GM12892 (cell line): ENCODE results near the gene DUSP28.

ENCODE experiments used
- DNase-seq: peaks from one replicate; pipeline ENCODE4 v3.0.0; 2011; ENCODE audit not compliant: insufficient read length
- FAIRE-seq: peaks from 2 replicates; lab custom pipeline; 2011; peaks lifted over from hg19 to GRCh38; lab: Jason Lieb, UNC
- POLR2A ChIP-seq: IDR thresholded peaks from 2 replicates; pipeline ENCODE4 v1.6.1; 2011; ENCODE audit warnings: low read depth, low read length, control low read depth
- POLR2AphosphoS5 ChIP-seq: IDR thresholded peaks from 2 replicates; pipeline ENCODE4 v1.6.1; 2011; ENCODE audit warnings: low read depth, low read length, control low read depth
- TAF1 ChIP-seq: IDR thresholded peaks from 2 replicates; pipeline ENCODE4 v1.6.1; 2011; ENCODE audit warnings: low read depth, mild to moderate bottlenecking, control low read depth, low read length, borderline replicate concordance

DUSP28 gene

DNA sequence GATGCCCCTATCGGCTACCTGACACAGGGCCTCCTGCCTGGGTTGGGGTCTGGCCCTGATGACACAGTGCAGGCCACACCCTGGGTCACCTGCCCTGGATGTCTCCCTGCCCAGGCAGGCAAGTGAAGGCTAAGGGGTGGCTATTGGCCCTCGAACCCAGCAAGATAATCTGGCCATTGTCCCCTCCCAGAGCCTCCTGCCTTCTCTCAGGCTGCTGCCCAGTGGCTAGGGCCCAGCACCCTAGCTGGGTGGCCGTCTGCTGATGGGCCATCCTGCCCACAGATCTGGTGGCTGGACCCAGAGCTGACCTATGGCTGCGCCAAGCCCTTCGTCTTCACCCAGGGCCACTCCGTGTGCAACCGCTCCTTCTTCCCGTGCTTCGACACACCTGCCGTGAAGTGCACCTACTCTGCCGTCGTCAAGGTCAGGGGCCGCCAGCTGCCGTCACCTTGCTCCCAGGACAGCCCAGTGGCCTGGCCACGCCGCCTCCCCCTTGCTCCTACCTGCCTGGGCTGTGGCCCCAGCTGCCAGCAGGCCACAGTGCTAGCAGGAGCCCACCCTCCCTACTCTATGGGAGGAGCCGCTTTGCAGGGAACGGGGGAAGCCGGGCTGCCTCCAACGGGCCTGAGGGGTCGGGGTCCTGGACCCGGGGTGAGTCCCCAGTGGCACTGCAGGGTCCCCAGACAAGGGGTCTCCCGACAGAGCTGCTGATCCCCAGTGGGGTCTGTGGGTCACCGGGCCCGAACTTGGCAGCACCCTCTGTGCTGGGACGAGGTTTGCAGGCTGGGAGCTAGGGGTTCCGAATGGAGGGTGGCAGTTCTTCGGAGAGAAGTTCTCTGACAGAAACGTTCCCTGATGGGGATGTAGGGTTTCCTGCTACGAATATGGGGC, 12.2 kb downstream of the DUSP28 start:
- DNase-seq (no peak), FAIRE-seq (no peak)
- no peak for TF ChIP-seq TAF1
- no peak for TF ChIP-seq POLR2A
- TF ChIP-seq POLR2AphosphoS5: no peak

GRCh38 chr2:240573071-240573515, 12.9 kb downstream of the DUSP28 start:
- TF ChIP-seq POLR2A: no peak
- DNase-seq: no peak
- no peak for FAIRE-seq

GRCh38 chr2:240573516-240574385, 13.6 kb downstream of the DUSP28 start:
- FAIRE-seq: no peak
- TF ChIP-seq TAF1: no peak
- DNase-seq: no peak

GRCh38 chr2:240574386-240575100, 14.4 kb downstream of the DUSP28 start:
- no peak for DNase-seq
- TF ChIP-seq POLR2AphosphoS5: no peak
- TF ChIP-seq TAF1: no peak
- FAIRE-seq: no peak

- TF ChIP-seq POLR2A (0 out of 2 replicates have a peak, but pooled peaks have one; percentile 10), POLR2AphosphoS5 (no peak)
- FAIRE-seq: no peak
- no peak for DNase-seq
Measured at GRCh38 chr2:240575101-240575965, 15.2 kb downstream of the DUSP28 start.

GRCh38 chr2:240576036-240576435, 15.9 kb downstream of the DUSP28 start:
- no peak for DNase-seq
- no peak for TF ChIP-seq POLR2AphosphoS5
- no peak for TF ChIP-seq POLR2A
- no peak for TF ChIP-seq TAF1
- FAIRE-seq: no peak

DNA sequence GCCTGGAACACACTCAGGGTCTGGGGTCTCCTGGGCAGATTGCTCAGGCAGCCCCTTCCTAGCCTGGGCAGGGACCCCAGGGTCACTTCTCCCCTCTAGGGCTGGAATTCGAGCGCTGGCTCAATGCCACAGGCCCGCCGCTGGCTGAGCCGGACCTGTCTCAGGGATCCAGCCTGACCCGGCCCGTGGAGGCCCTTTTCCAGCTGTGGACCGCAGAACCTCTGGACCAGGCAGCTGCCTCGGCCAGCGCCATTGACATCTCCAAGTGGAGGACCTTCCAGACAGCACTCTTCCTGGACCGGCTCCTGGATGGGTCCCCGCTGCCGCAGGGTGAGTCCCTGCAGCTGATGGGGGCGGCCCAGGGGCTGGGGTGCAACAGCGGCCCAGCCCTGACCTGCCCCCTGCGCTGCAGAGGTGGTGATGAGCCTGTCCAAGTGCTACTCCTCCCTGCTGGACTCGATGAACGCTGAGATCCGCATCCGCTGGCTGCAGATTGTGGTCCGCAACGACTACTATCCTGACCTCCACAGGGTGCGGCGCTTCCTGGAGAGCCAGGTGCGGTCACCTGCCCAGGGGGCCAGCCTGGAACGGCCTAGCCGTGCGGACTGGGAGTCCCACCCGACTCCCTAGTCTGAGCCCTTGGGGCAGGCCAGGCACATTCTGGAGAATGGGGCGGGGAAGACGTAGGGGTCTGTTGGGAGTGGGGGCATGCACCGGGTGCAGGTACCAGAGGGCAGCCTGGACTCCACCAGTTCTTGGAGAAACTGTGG, 16.5 kb downstream of the DUSP28 start:
- TF ChIP-seq POLR2AphosphoS5: no peak
- TF ChIP-seq TAF1: no peak
- no peak for TF ChIP-seq POLR2A

GRCh38 chr2:240577281-240578109, 17.3 kb downstream of the DUSP28 start:
- TF ChIP-seq POLR2A (no peak), POLR2AphosphoS5 (no peak)
- no peak for DNase-seq
- no peak for FAIRE-seq

More for the DNA sequence above, 16.5 kb downstream of the DUSP28 start:
- no peak for FAIRE-seq
- DNase-seq: no peak

DNA sequence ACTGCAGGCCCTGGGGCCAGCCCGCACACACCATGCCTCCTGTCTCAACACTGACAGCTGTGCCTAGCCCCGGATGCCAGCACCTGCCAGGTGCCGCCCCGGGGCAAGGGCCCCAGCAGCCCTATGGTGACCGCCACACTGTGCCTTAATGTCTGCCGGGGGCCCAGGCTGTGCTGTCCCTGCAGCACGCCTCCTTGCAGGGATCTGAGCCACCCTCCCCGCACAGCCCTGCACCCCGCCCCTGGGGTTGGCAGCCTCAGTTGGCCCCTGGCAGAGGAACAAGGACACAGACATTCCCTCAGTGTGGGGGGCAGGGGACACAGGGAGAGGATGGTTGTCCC, 17.9 kb downstream of the DUSP28 start:
- no peak for FAIRE-seq
- TF ChIP-seq POLR2AphosphoS5: no peak
- no peak for TF ChIP-seq TAF1
- no peak for DNase-seq

DNA sequence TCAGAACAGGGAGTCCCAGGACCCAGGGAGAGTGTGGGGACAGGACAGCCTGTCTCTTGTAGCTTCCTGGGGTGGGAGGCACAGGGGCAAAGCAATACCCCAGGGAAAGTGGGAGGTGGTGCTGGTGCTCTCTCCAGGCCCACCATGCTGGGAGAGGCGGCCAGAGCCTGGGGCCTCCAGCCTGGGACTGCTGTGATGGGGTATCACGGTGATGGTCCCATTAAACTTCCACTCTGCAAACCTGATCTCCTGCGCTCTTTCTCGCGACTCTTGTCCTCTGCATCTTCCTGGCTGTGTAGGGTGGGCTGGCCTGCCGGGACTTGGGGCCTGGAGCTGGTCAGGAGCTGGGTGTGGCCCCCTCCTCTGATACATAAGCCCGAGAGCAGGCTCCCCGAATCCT, 18.3 kb downstream of the DUSP28 start:
- no peak for TF ChIP-seq POLR2A
- no peak for TF ChIP-seq POLR2AphosphoS5
- TF ChIP-seq TAF1: no peak
- FAIRE-seq (no peak), DNase-seq (no peak)
